GM18909 (cell line): ENCODE results near the gene CUL9.

ENCODE experiments used
- ATAC-seq: cut with Tn5 transposase; IDR thresholded peaks from one replicate; pipeline ENCODE4 v1.9.1; 2021; ENCODE audit warnings: mild to moderate bottlenecking; ENCODE audit not compliant: unreplicated experiment, poor library complexity

CUL9 gene

GRCh38 chr6:43172104-43173007 is 9.6 kb upstream of the CUL9 start:
- ATAC-seq, result no peak

- no peak for ATAC-seq
These were observed 8.3 kb upstream of the CUL9 start for GRCh38 chr6:43173591-43174262.

GRCh38 chr6:43174263-43175112 is 7.5 kb upstream of the CUL9 start:
- peak; percentile 69 for ATAC-seq

- no peak for ATAC-seq
These were observed 6.1 kb upstream of the CUL9 start for GRCh38 chr6:43175676-43176422.

GRCh38 chr6:43176423-43176786 is 5.6 kb upstream of the CUL9 start:
- ATAC-seq, result no peak

GRCh38 chr6:43178150-43178549 is 3.8 kb upstream of the CUL9 start:
- ATAC-seq, result no peak

GRCh38 chr6:43178951-43179830 is 2.8 kb upstream of the CUL9 start:
- ATAC-seq, result no peak

GRCh38 chr6:43180058-43180457 is 1.9 kb upstream of the CUL9 start:
- no peak for ATAC-seq

GRCh38 chr6:43180985-43181384 is 1.0 kb upstream of the CUL9 start:
- ATAC-seq, result no peak

GRCh38 chr6:43181621-43181941 is 415 bp upstream of the CUL9 start:
- no peak for ATAC-seq

- ATAC-seq, result no peak
These were observed 1.4 kb downstream of the CUL9 start for GRCh38 chr6:43183441-43183840.

GRCh38 chr6:43184268-43184985 is 2.4 kb downstream of the CUL9 start:
- no peak for ATAC-seq

- ATAC-seq, result no peak
These were observed 3.5 kb downstream of the CUL9 start for GRCh38 chr6:43185391-43185985.

- no peak for ATAC-seq
These were observed 4.0 kb downstream of the CUL9 start for GRCh38 chr6:43186019-43186418.

GRCh38 chr6:43186706-43187105 is 4.7 kb downstream of the CUL9 start:
- no peak for ATAC-seq

- no peak for ATAC-seq
These were observed 5.8 kb downstream of the CUL9 start for GRCh38 chr6:43187821-43188220.

GRCh38 chr6:43188426-43188825 is 6.4 kb downstream of the CUL9 start:
- no peak for ATAC-seq

- ATAC-seq, result no peak
These were observed 7.8 kb downstream of the CUL9 start for GRCh38 chr6:43189776-43190304.
